Activated naive CD4-positive, alpha-beta T cell (primary cell): ENCODE data around the gene STAB2.

Experiments
- DNase-seq, 4 experiments: peaks; one replicate each; lab custom pipeline; 2025; lab: John Stamatoyannopoulos, UW

The STAB2 gene

DNA sequence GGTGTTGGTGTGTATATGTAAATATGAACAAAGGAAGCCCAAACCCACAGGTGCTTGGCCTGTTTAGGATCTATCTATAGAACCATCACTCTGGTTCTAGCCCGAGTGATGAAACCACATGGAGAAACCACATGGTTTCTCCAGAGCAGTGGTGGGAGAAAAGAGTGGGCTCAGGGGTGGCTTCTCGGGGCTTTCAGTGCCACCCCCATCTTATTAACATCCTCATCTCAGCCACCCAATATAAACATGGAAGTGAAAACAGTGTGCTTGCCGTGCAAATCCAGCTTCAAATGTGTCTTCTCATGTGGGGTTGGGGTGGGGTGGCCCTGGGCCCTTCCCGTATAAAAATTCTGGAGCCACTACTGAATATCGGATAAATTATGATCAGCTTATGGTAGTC is 109.0 kb downstream of the STAB2 start:
- no peak for DNase-seq

- no peak for DNase-seq
These were observed 111.1 kb downstream of the STAB2 start for GRCh38 chr12:103697971-103698751.

DNA sequence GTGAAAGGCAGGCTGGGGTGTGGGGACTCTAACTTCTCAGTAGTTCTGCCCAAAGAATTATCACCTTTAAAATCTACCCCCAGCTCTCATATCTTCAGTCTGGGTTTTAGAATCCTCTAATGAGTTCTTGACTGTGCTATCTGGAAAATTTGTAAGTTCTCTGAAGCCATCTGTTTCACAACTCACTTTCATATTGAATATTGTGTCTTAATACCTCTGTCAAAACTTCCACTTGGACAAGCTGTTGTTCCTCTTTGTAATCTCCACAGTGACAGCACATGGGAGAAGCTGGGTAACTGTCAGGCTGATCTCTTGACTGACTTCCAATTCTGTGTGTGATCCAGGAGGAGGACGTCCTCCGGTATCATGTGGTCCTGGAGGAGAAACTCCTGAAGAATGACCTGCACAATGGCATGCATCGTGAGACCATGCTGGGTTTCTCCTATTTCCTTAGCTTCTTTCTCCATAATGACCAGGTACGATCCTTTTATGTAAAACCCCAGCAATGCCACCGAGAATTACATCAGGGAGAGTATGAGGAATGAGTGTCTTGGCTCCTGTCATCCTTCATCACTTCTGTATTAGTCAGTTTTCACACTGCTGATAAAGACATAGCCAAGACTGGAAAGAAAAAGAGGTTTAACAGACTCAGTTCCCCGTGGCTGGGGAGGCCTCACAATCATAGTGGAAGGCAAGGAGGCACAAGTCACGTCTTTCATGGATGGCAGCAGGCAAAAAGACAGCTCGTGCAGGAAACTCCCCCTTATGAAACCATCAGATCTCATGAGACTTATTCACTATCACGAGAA is 111.9 kb downstream of the STAB2 start:
- DNase-seq = no peak

DNA sequence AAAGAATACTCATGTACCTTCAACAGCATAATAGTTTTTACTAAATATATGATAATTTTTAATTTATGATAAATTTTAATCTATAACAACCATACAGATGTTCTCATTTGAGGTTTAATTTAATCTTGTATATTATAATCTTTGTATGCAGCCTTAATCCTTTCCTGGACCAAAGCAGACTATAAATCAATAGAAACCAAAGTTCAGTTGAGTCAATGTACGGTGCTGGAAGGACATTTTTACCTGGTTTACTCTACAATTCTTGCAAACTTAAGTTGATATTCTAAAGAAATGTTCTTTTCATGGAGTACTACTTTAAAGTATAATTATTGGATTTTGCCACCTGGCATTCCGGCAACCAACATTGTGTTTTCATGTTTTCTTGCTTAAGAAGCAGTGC is 118.0 kb downstream of the STAB2 start:
- DNase-seq = no peak

DNA sequence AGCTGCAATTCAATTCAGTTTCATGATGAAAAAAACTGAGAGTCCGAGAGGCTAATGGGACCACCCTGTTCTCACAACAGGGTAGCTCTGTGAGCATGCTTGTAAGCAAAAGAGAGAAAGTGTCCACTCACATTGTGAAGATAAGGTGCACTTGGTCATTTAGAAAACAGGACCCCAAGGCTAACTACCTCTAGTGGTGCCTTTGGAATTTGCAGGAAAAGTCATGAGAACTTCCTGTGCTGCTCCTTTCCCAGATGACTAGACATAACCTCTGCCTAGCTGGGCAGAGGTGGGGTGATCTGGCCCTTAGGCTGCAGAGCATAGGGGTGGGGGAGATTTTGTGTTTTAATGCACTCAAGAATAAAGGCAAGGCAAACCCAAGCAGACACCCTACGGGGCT is 118.9 kb downstream of the STAB2 start:
- DNase-seq = no peak

DNA sequence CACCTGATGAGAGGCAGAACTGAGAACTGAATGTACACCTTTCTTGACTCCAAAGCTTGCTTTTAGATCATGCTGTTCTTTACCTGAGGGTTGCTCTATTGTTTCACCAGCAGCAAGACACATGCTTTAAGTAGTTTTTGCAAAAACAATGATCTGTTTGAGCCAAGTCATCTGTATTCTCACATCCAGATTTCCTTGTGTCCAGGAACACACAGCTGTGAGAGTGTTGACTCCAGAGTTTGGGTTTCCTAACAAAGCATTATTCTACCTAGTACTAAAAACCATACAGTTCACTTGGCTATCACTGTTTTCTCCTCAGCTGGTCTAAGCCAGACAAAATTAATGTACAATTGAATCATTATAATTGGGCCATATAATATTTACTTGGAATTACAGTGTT is 120.4 kb downstream of the STAB2 start:
- no peak for DNase-seq

GRCh38 chr12:103710544-103710943 is 123.5 kb downstream of the STAB2 start:
- no peak for DNase-seq

GRCh38 chr12:103712216-103712615 is 125.1 kb downstream of the STAB2 start:
- DNase-seq = no peak

GRCh38 chr12:103715494-103715893 is 128.4 kb downstream of the STAB2 start:
- DNase-seq = no peak

DNA sequence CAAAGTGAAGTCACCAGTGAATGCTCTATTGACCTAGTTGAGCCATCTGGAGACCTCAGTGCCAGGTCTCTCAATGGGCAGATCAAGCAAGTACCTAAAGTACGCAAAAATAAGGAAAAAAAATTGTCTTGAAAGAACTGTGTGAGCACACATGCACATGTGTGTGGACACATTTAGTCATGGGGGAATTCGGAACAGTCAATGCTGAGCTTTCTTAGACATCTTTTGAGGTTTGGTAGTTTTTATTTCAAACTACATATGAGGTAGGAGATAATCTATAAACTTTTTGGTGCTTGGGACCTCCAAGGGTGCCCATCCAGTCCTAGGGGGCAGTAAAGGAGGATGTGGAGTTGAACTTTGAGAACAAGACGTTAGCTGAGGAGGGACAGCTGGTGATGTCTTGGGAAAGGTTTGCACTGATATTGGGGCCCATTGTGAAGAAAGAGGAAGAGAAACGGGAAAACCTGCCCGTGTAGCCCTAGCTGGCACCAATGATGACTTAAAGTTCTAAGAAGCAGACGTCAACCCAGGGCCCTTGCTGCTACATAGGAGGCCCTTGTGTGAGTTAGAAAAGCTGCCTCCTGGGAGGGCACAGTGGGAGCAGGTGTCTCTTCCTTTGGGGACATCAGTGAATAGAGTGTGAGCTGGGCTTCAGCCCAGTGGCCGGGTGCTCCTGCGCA is 129.6 kb downstream of the STAB2 start:
- no peak for DNase-seq

DNA sequence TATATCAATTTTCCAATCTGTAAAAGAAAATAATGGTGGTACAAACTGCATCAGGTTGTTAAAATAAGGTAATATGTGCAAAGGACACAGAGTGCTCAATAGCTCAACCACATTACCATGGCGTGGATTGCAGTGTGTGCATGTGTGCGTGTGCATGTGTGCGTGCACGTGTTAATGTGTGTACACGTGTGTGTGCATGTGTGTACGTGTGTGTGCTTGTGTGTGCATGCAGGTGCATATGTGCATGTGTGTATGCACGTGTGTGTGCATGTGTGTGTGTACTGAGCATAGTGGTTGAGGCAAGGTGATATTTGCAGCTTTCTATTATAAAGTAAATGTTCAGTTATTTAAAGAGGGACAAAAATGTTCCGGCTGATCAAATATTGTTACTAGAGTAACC is 138.3 kb downstream of the STAB2 start:
- no peak for DNase-seq

DNA sequence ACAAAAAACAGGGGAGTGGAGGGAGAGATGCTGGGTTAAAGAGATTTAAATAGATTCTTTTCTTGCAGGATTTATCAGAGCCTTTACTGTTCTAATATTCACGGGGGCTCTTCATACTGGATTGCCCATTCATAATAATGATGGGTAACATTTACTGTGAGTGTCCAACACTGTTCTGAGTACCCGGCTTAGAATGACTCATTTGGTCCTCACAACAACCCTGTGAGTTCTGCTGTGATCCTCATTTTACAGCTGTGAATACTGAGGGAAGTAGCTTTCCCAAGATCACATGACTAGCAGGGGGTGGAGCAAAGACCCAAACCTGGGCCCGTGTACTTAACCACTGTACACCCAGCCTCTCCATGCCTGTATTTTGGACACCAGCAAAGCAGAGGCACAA is 140.6 kb downstream of the STAB2 start:
- DNase-seq = no peak

GRCh38 chr12:103728323-103728722 is 141.2 kb downstream of the STAB2 start:
- DNase-seq = no peak

DNA sequence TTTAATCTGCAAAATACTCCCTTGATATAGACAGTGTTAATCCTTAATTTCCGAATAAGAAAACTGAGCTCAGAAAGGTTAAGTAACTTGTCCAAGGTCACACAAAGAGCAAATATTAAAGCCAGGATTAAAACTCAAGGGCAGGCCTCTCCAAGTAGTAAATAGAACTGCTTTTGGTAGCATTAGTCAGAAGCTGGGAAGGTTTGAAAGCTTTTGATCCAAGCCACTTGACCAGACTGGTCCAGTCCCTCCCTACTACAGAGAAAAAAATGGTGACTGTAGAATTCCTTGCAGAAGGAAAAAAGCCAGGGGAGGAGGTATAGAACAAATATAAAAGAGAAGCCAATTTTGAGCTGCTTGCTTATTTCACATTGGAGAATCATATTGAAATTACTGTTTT is 142.4 kb downstream of the STAB2 start:
- no peak for DNase-seq

- DNase-seq = no peak
These were observed 144.5 kb downstream of the STAB2 start for GRCh38 chr12:103731539-103731938.

GRCh38 chr12:103734863-103735262 is 147.8 kb downstream of the STAB2 start:
- DNase-seq = no peak

GRCh38 chr12:103735291-103735690 is 148.2 kb downstream of the STAB2 start:
- no peak for DNase-seq

- no peak for DNase-seq
These were observed 149.5 kb downstream of the STAB2 start for GRCh38 chr12:103736572-103736971.

DNA sequence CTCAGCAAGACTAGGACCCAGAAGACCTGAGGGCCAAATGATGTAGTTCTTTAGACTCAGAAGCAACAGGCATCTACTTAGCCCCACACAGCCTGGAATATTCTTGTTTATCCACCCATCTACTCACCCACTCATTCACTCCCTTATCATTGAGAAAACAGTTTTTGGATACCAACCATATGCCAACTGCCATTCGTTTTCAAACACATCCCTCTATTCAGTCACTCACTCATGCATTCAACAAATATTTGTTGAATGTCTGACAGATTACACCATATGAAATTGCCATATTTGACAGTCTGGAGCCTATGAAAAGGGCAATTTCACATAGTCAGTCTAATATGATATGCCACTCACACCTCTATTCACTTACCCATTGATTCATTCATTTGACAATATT is 150.8 kb downstream of the STAB2 start:
- DNase-seq = no peak

GRCh38 chr12:103742349-103742932 is 155.4 kb downstream of the STAB2 start:
- DNase-seq = no peak

- DNase-seq = no peak
These were observed 156.7 kb downstream of the STAB2 start for GRCh38 chr12:103743788-103744187.

- DNase-seq = no peak
These were observed 158.9 kb downstream of the STAB2 start for GRCh38 chr12:103745962-103746361.

GRCh38 chr12:103748002-103748401 is 160.9 kb downstream of the STAB2 start:
- no peak for DNase-seq
